Activated naive CD8-positive, alpha-beta T cell treated with anti-CD3 and anti-CD28 coated beads for 36 hours (primary cell): ENCODE data around the gene MIR17HG. TPM values are rescaled to one million over a fixed set of nuclear protein-coding genes. Genes with fewer than 3 reads are reported as not detected.
"Not testable (repeated sequence)": the region's sequence is repeated elsewhere in the genome, so short reads cannot be mapped to it uniquely, and the experiment has no call there.

Experiments
- DNase-seq: peaks from one replicate; pipeline ENCODE4 v3.0.0; 2021
- H3K27ac Mint-ChIP-seq: one replicate; pipeline ENCODE4 v1.8.0; 2022; ENCODE audit warnings: mild to moderate bottlenecking, moderate library complexity, mixed read lengths
- H3K27me3 Mint-ChIP-seq: one replicate; pipeline ENCODE4 v1.8.0; 2022; ENCODE audit warnings: mild to moderate bottlenecking, mixed read lengths
- H3K36me3 Mint-ChIP-seq: one replicate; pipeline ENCODE4 v1.8.0; 2021; ENCODE audit warnings: mild to moderate bottlenecking, mixed read lengths
- H3K4me1 Mint-ChIP-seq: one replicate; pipeline ENCODE4 v1.8.0; 2021; ENCODE audit warnings: mixed read lengths
- H3K4me3 Mint-ChIP-seq: one replicate; pipeline ENCODE4 v1.8.0; 2022; ENCODE audit warnings: mild to moderate bottlenecking, moderate library complexity, mixed read lengths
- H3K9me3 Mint-ChIP-seq: one replicate; pipeline ENCODE4 v1.8.0; 2022; ENCODE audit warnings: mixed read lengths
- total RNA-seq, 2 experiments: library from RNA; stranded (reverse); gene quantifications; one replicate each; pipeline ENCODE4 v1.2.3, GENCODE V29; 2021

The MIR17HG gene
- total RNA-seq, 2 experiments from 2014 or later, result 26.4 to 30.0 TPM

GRCh38 chr13:91323349-91323748, 24.1 kb upstream of the MIR17HG start:
- Mint-ChIP-seq H3K4me3 (peak overlapping the region; percentile 10), H3K27ac (no peak overlapping the region), H3K36me3 (no peaks in the 10 kb centered on the region), H3K4me1 (peaks cover 13% of the 10 kb centered on the region), H3K9me3 (no peaks in the 10 kb centered on the region), H3K27me3 (peaks cover 9% of the 10 kb centered on the region)
- no peak for DNase-seq

- H3K27me3 Mint-ChIP-seq, result peaks cover 9% of the 10 kb centered on the region
- H3K4me1 Mint-ChIP-seq, result peaks cover 17% of the 10 kb centered on the region
- DNase-seq, result no peak
- no peaks in the 10 kb centered on the region for H3K9me3 Mint-ChIP-seq
- no peaks in the 10 kb centered on the region for H3K36me3 Mint-ChIP-seq
- no peak overlapping the region for H3K4me3 Mint-ChIP-seq
- H3K27ac Mint-ChIP-seq, result no peak overlapping the region
Observed at GRCh38 chr13:91326146-91326545, 21.3 kb upstream of the MIR17HG start.

- Mint-ChIP-seq H3K27ac (no peak overlapping the region), H3K27me3 (peaks cover 9% of the 10 kb centered on the region), H3K36me3 (no peaks in the 10 kb centered on the region), H3K4me1 (peaks cover 11% of the 10 kb centered on the region), H3K9me3 (peaks cover 2% of the 10 kb centered on the region), H3K4me3 (no peak overlapping the region)
- DNase-seq, result no peak
Observed at GRCh38 chr13:91328726-91329125, 18.8 kb upstream of the MIR17HG start.

GRCh38 chr13:91329733-91330132, 17.8 kb upstream of the MIR17HG start:
- peaks cover 2% of the 10 kb centered on the region for H3K9me3 Mint-ChIP-seq
- H3K36me3 Mint-ChIP-seq, result no peaks in the 10 kb centered on the region
- H3K4me1 Mint-ChIP-seq, result peaks cover 11% of the 10 kb centered on the region
- H3K27me3 Mint-ChIP-seq, result peaks cover 9% of the 10 kb centered on the region
- no peak overlapping the region for H3K27ac Mint-ChIP-seq
- no peak for DNase-seq
- no peak overlapping the region for H3K4me3 Mint-ChIP-seq

- H3K27ac Mint-ChIP-seq, result peak overlapping the region; percentile 77
- peaks cover 9% of the 10 kb centered on the region for H3K27me3 Mint-ChIP-seq
- peak overlapping the region; percentile 60 for H3K4me3 Mint-ChIP-seq
- H3K36me3 Mint-ChIP-seq, result no peaks in the 10 kb centered on the region
- peaks cover 2% of the 10 kb centered on the region for H3K9me3 Mint-ChIP-seq
- DNase-seq, result no peak
- H3K4me1 Mint-ChIP-seq, result peaks cover 11% of the 10 kb centered on the region
Observed at GRCh38 chr13:91331047-91331915, 16.2 kb upstream of the MIR17HG start.

GRCh38 chr13:91346062-91346461, 1.4 kb upstream of the MIR17HG start:
- Mint-ChIP-seq H3K36me3 (peaks cover 22% of the 10 kb centered on the region), H3K27ac (peak overlapping the region; percentile 99), H3K27me3 (peaks cover 6% of the 10 kb centered on the region), H3K4me1 (peaks cover 38% of the 10 kb centered on the region), H3K4me3 (peak overlapping the region; percentile 90), H3K9me3 (no peaks in the 10 kb centered on the region)
- DNase-seq, result no peak

GRCh38 chr13:91346850-91347201, 661 bp upstream of the MIR17HG start:
- Mint-ChIP-seq H3K36me3 (peaks cover 30% of the 10 kb centered on the region), H3K4me3 (peak overlapping the region; percentile 90), H3K9me3 (no peaks in the 10 kb centered on the region), H3K4me1 (peaks cover 42% of the 10 kb centered on the region), H3K27me3 (peaks cover 2% of the 10 kb centered on the region), H3K27ac (peak overlapping the region; percentile 99)
- peak; percentile 54 for DNase-seq

- Mint-ChIP-seq H3K36me3 (peaks cover 43% of the 10 kb centered on the region), H3K27ac (peak overlapping the region; percentile 69), H3K4me3 (peak overlapping the region; percentile 58), H3K27me3 (no peaks in the 10 kb centered on the region), H3K9me3 (no peaks in the 10 kb centered on the region), H3K4me1 (peaks cover 49% of the 10 kb centered on the region)
- DNase-seq, result peak; percentile 79
Observed at GRCh38 chr13:91347996-91348905, 764 bp downstream of the MIR17HG start.

GRCh38 chr13:91348906-91349435, 1.5 kb downstream of the MIR17HG start:
- Mint-ChIP-seq H3K9me3 (no peaks in the 10 kb centered on the region), H3K27me3 (no peaks in the 10 kb centered on the region), H3K36me3 (peaks cover 49% of the 10 kb centered on the region), H3K4me1 (peaks cover 50% of the 10 kb centered on the region), H3K27ac (peak overlapping the region; percentile 99), H3K4me3 (peak overlapping the region; percentile 97)
- peak; percentile 93 for DNase-seq

- H3K4me1 Mint-ChIP-seq, result peaks cover 56% of the 10 kb centered on the region
- no peaks in the 10 kb centered on the region for H3K27me3 Mint-ChIP-seq
- peaks cover 59% of the 10 kb centered on the region for H3K36me3 Mint-ChIP-seq
Observed at GRCh38 chr13:91349992-91350911, 2.8 kb downstream of the MIR17HG start.

GRCh38 chr13:91351123-91351522, 3.6 kb downstream of the MIR17HG start:
- peaks cover 67% of the 10 kb centered on the region for H3K36me3 Mint-ChIP-seq
- peak overlapping the region; percentile 48 for H3K27ac Mint-ChIP-seq
- H3K27me3 Mint-ChIP-seq, result no peaks in the 10 kb centered on the region
- H3K4me1 Mint-ChIP-seq, result peaks cover 50% of the 10 kb centered on the region
- DNase-seq, result no peak
- H3K9me3 Mint-ChIP-seq, result no peaks in the 10 kb centered on the region
- H3K4me3 Mint-ChIP-seq, result peak overlapping the region; percentile 97

More at GRCh38 chr13:91349992-91350911, 2.8 kb downstream of the MIR17HG start:
- DNase-seq, result no peak
- Mint-ChIP-seq H3K9me3 (no peaks in the 10 kb centered on the region), H3K4me3 (peak overlapping the region; percentile 97), H3K27ac (peak overlapping the region; percentile 99)

GRCh38 chr13:91351980-91352379, 4.5 kb downstream of the MIR17HG start:
- no peaks in the 10 kb centered on the region for H3K9me3 Mint-ChIP-seq
- H3K36me3 Mint-ChIP-seq, result peaks cover 74% of the 10 kb centered on the region
- DNase-seq, result no peak
- H3K4me1 Mint-ChIP-seq, result peaks cover 47% of the 10 kb centered on the region
- H3K27me3 Mint-ChIP-seq, result no peaks in the 10 kb centered on the region
- H3K27ac Mint-ChIP-seq, result peak overlapping the region; percentile 38
- H3K4me3 Mint-ChIP-seq, result peak overlapping the region; percentile 97

GRCh38 chr13:91352891-91353290, 5.4 kb downstream of the MIR17HG start:
- not testable (repeated sequence) for DNase-seq, H3K27me3 Mint-ChIP-seq, H3K4me3 Mint-ChIP-seq, H3K9me3 Mint-ChIP-seq
- H3K27ac Mint-ChIP-seq, result peak overlapping the region; percentile 71
- peaks cover 50% of the 10 kb centered on the region for H3K4me1 Mint-ChIP-seq
- H3K36me3 Mint-ChIP-seq, result peaks cover 83% of the 10 kb centered on the region

- peak overlapping the region; percentile 71 for H3K27ac Mint-ChIP-seq
- no peak for DNase-seq
- H3K4me1 Mint-ChIP-seq, result peaks cover 53% of the 10 kb centered on the region
- H3K36me3 Mint-ChIP-seq, result peaks cover 87% of the 10 kb centered on the region
- H3K27me3 Mint-ChIP-seq, result no peaks in the 10 kb centered on the region
- H3K4me3 Mint-ChIP-seq, result peak overlapping the region; percentile 43
- H3K9me3 Mint-ChIP-seq, result no peaks in the 10 kb centered on the region
Observed at GRCh38 chr13:91353494-91353893, 6.0 kb downstream of the MIR17HG start.
